NCI-H748 (cell line): ENCODE results near the gene NDST3.

Experiments
- DNase-seq: peaks from one replicate; lab custom pipeline; 2025; ENCODE audit not compliant: unreplicated experiment; lab: John Stamatoyannopoulos, UW

The NDST3 gene

DNA sequence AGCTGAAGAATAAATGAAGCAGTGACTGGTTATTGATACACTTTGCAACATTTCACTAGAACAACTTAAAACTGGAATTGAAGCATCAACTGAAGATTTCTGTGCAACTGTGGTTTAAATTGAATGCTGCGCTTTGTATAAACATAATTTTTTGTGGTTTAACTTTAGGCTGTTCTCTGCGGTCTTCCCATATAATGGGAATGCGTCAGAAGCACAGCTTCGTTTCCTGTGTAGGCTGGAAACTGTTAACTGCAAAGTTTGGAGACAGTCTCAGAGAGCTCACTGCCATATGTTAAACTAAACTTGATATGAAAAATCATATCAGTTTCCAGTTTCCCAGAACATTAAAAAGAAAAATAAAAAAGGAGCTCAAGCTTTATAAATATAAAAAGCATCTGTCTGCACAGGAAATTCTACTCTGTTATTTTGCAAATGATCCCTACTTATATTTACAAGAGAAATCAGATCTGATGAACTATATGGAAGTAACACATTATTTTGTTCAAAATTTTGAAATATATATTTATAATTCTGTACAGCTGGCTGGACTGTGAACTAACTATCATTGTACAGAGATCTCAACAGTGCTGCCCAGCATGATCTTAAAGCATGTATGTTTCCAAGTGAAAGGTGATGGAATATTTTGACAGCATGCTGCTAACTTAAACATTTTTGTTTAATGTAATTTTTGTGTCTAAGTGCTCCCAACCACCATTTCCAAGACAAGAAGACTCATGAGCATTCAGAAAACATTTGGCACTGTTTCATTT is 139.9 kb downstream of the NDST3 start:
- DNase-seq: no peak

GRCh38 chr4:118175506-118175905 is 141.2 kb downstream of the NDST3 start:
- DNase-seq: no peak

GRCh38 chr4:118177126-118177525 is 142.8 kb downstream of the NDST3 start:
- no peak for DNase-seq

- no peak for DNase-seq
These were observed 146.5 kb downstream of the NDST3 start for GRCh38 chr4:118180776-118181175.

- DNase-seq: no peak
These were observed 156.6 kb downstream of the NDST3 start for GRCh38 chr4:118190903-118191302.

GRCh38 chr4:118193421-118193820 is 159.1 kb downstream of the NDST3 start:
- DNase-seq: no peak

- no peak for DNase-seq
These were observed 172.3 kb downstream of the NDST3 start for GRCh38 chr4:118206627-118207026.

- no peak for DNase-seq
These were observed 178.8 kb downstream of the NDST3 start for GRCh38 chr4:118213101-118213500.

- no peak for DNase-seq
These were observed 181.5 kb downstream of the NDST3 start for GRCh38 chr4:118215826-118216225.

- no peak for DNase-seq
These were observed 187.0 kb downstream of the NDST3 start for GRCh38 chr4:118221227-118221800.

DNA sequence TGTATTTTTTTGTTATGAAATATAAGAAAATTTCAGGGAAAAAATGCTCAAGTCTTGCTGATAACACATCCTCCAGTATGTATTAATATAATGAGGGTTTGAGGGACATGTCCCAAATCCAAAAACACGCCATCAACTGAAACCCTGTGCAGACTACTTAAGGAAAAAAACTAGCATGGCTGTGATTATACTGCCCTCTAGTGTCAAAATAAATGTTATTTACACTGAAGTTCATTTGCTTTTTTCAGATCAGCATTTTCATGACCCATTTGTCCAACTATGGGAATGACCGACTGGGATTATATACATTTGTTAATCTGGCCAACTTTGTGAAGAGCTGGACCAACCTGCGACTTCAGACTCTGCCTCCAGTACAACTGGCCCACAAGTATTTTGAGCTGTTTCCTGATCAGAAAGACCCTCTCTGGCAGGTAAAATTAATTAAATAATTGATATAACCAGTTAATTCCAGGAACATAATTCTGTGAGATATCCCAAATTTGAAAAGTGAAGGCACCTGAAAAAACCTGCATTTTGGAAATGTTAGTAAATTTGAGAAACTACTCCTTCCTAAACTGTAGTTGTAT is 190.1 kb downstream of the NDST3 start:
- DNase-seq: peak; percentile 74

- no peak for DNase-seq
These were observed 191.2 kb downstream of the NDST3 start for GRCh38 chr4:118225511-118225910.

DNA sequence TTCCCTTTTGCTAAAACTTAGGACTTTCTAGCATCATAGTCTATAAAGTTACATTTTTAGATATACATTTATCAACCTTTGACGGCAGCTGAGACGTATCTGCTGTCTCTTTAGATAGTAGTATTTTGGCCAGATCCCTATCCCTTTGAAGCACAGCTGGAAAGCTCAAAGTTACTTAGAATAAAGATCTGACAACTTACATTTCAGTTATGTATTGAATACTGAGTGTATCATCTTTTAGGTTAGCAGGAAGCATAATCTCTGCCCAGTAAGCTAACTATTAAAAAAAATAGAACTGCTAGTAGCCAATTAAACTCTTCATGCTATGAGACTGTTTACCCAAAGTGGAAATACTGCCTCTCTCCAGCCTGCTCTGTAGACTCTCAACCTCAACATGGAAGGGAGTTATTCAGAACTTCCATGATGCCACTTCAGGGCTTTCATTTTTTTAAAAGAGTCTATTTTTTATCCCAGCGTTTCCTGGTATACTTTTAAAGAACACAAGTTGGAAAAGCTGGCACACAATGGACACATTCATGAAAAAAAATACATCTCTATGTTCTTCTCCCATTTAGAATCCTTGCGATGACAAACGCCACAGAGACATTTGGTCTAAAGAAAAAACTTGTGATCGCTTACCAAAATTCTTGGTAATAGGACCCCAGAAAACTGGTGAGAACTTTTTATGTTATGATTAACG is 192.2 kb downstream of the NDST3 start:
- no peak for DNase-seq

- DNase-seq: no peak
These were observed 201.4 kb downstream of the NDST3 start for GRCh38 chr4:118235566-118236120.

DNA sequence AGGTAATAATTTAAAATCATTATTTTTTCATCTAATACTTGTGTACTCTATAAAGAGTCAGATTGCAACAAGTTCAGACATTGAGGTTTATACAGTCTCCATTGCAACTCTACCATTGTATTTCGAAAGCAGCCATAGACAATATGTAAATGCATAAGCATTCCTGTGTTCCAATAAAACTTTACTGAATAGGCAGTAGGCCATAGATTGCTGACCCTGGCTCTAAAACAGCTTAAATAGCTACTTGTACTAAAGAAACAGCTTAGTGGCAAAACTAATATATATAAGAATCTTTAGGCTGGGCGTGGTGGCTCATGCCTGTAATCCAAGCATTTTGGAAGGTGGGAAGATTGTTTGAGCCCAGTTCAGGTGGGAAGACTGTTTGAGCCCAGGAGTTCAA is 203.2 kb downstream of the NDST3 start:
- no peak for DNase-seq

- DNase-seq: no peak
These were observed 215.6 kb downstream of the NDST3 start for GRCh38 chr4:118249890-118250289.

DNA sequence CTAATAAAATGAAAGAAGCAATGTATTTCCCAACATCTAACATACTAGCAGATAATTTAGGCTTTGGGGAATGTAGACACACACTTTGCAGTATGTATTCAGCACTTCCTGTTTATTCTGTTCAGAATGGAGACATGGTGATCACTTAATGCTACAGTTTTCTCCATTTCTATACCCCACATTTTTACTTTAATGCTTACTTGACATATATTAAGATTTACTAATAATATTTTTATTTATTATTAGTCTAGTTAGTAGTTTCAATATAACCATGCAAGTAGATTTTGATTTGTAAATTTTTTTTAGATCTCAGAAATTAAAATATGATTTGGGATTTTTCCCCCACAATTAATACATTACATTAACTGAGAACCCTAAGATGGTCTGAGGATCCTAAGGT is 220.1 kb downstream of the NDST3 start:
- DNase-seq: no peak

DNA sequence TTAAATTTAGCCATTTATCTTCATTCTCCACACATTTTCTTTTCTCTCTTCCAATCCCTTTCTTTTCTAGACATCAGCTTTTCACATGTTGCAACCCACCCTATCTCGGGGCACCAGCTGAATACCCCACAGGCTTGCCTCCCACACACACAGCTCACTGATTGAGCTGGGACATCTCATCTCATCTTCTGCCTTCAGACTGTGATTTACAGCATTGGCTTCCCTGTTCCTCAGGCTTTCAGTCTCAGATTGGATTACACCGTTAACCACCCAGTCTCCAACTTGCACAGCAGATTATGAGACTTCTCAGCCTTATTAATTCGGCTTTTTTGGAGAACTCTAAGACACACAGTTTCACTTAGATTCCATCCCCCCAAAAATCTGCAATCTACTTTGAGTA is 224.8 kb downstream of the NDST3 start:
- DNase-seq: no peak

GRCh38 chr4:118260309-118260708 is 226.0 kb downstream of the NDST3 start:
- no peak for DNase-seq

- no peak for DNase-seq
These were observed 229.8 kb downstream of the NDST3 start for GRCh38 chr4:118264096-118264495.

DNA sequence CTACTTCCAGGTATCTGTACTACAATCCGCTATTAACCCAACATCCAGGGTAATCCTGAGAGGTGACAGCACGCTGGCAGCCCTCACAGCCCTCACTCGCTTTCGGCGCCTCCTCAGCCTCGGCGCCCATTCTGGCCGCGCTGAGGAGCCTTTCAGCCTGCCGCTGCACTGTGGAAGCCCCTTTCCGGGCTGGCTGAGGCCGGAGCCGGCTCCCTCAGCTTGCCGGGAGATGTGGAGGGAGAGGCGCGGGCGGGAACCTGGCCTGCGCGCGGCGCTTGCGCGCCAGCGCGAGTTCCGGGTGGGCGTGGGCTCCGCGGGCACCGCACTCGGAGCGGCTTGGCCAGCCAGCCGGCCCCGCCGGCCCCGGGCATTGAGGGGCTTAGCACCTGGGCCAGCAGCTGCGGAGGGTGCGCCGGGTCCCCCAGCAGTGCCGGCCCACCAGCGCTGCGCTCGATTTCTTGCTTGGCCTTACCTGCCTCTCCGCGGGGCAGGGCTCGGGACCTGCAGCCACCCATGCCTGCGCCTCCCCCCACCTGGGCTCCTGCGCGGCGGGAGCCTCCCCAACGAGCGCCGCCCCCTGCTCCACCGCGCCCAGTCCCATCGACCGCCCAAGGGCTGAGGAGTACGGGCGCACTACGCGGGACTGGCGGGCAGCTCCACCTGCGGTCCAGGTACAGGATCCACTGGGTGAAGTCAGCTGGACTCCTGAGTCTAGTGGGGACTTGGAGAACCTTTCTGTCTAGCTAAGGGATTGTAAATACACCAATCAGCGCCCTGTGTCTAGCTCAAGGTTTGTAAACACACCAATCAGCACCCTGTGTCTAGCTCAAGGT is 231.2 kb downstream of the NDST3 start:
- DNase-seq: peak; percentile 16
